ENCODE results near the gene MAPKAPK2.

GRCh38 chr1:206687251-206687914, 2.7 kb downstream of the MAPKAPK2 start:
- TF ChIP-seq POLR2A (IDR thresholded peaks at IDR 0.05) (no peak), CTCF (IDR thresholded peaks at IDR 0.05) (no peak), EP300 (IDR thresholded peaks at IDR 0.05) (no peak), POLR2AphosphoS5 (IDR thresholded peaks at IDR 0.05) (no peak)

Measured in upper lobe of left lung (tissue), 4 donors.